Right cardiac atrium (tissue), 5 donors: Measurements from ENCODE around the gene SBNO2. TPM values are rescaled to one million over a fixed set of nuclear protein-coding genes. Genes with fewer than 3 reads are reported as not detected.

Source experiments
- ATAC-seq, 2 donors: fragments of 200-7000 bp; cut with Tn5 transposase; one replicate each; pipeline versions ENCODE4 v1.8.0 to v1.9.1; 2020; ENCODE audit warnings: moderate library complexity in 2 of 2, mild to moderate bottlenecking in 1 of 2
- DNase-seq, 3 donors: peaks; one replicate each; pipeline ENCODE4 v3.0.0-alpha.2; 2020
- H3K27ac ChIP-seq: one replicate; pipeline ENCODE4 v1.5.1; 2013; ENCODE audit warnings: mild to moderate bottlenecking, low read length, control low read depth, moderate library complexity
- H3K27me3 ChIP-seq: one replicate; pipeline ENCODE4 v1.6.1; 2013; ENCODE audit not compliant: control insufficient read depth, insufficient read depth
- H3K4me1 ChIP-seq: one replicate; pipeline ENCODE4 v1.6.1; 2013; ENCODE audit warnings: low read length; ENCODE audit not compliant: control insufficient read depth, insufficient read depth
- H3K4me3 ChIP-seq: one replicate; pipeline ENCODE4 v1.5.1; 2013; ENCODE audit warnings: low read length, control low read depth
- H3K9me3 ChIP-seq: one replicate; pipeline ENCODE4 v1.6.1; 2013; ENCODE audit warnings: low read length; ENCODE audit not compliant: control insufficient read depth
- WGBS: extraction: QIAGEN DNeasy Blood & Tissue Kit; methylation state at CpG from one replicate; pipeline ENCODE4 v1.1.7; 2013; 5-methylcytosine and 5-hydroxymethylcytosine counted together
- intact Hi-C, 4 donors: fragments of 100-400 bp; cut with DNase I; formaldehyde crosslinking; loops; one replicate each; pipeline versions ENCODE4 v1.11.0 to v1.14.0; 2022 to 2023
- polyA plus RNA-seq: library from polyadenylated mRNA; stranded (reverse); fragments of 200-250 nt; gene quantifications from one replicate; pipeline ENCODE4 v1.2.3, GENCODE V29; 2013
- total RNA-seq, 4 donors: library from RNA; stranded (reverse); fragmentation: NEBNext Ultra II Directional; extraction: Animal tissue kit (Norgen Biotek cat#: 25700); gene quantifications; one replicate each; pipeline ENCODE4 v1.2.1, GENCODE V29; 2021
- donor health status: healthy with polysubstance abuse.
- donor health status: DM: no; HTN: yes; CAD: no.
- donor health status: DM: no; HTN: no; CAD: no.
- donor health status: DM: no; HTN: yes; CAD: no; lungs with severe emphysema.
- donor health status: DM: yes; HTN: yes; CAD: no.

Gene SBNO2
- total and polyA plus RNA-seq, 5 donors = 13.4 to 44.5 (median 20.3) TPM

DNA sequence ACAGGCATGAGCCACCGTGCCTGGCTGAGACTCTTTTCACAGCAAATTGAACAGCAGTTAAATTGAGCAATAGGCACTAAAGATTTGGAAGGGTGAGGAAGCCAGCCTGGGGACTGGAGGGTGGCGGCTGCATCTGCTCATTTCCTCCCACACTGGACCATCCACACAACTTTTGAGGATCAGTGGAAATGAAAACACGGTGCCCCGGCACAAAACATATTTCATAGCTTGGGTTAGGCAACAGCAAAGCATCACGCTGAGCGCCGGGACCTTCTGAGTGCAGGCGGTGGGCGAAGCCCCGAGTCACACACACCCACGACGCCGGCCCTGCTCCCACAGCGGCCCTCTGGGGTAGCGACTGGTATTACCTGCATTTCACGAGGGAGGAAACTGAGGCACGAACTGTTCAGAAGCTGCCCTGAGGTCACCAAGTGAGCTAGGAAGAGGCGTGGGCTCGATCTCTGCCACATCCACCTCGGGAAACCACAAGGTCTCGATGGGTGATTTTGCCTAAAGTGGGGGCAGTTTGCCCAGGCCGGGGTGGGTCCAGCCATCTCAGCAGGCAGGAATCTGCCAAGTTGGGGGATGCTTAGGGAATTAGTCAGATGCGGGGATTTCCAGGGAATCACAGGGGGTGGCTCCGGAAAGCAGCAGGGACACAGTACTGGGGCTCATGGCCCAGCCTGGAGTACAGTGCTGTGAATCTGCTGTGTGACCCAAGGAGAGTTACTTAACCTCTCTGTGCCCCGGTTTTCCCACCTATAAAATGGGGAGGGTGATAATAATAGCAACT is 3.5 kb upstream of the SBNO2 start:
- DNase-seq (peak in 2 of 3 donors; percentile 46 to 56), ATAC-seq (no peak)

DNA sequence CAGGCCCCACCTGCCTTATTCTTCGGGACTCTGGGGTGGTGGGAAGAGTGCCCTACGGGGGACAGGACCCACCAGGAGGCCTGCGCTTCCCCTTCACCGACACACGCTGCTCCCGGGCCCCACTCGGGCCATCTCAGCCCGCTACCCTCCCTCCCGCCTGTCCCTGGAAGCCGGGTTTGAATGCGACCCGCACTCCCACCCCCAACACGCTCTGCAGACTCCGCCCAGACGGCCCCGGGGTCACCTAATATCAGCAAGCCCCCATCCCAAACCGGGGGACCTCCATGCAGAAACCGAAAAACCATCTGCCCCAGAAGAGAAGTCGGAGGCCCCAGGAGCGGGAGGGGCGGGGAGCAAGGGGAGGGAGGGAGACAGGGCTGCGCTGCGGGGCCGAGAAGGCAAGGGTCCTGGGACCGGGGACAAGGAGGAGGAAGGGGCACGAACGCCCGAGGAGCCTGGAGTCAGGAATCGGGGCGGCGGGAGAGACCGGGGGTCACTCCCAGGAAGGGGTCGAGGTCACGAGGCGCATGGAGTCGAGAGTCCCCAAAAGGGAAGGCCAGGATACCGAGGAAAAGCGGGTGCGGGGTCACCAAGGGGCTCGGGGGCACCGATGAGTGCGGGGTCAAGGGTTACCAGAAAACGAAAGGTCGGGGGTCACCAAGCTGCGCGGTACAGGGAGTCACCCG is 766 bp downstream of the SBNO2 start:
- ATAC-seq (peak in 1 of 2 donors; percentile 1), DNase-seq (peak; percentile 39 to 72 (median 69))
- Histone ChIP-seq H3K9me3 (no peaks in the 10 kb centered on the region), H3K27ac (peak overlapping the region; percentile 44), H3K4me3 (peak overlapping the region; percentile 93), H3K27me3 (no peaks in the 10 kb centered on the region), H3K4me1 (peaks cover 2% of the 10 kb centered on the region)
- WGBS = 2% methylated on average over 47 of the region's 47 CpGs
- intact Hi-C loops = no loop called here

More for the DNA sequence above, 3.5 kb upstream of the SBNO2 start:
- intact Hi-C loops = no loop called here
- 65% methylated on average over 25 of the region's 25 CpGs for WGBS
- Histone ChIP-seq H3K27me3 (no peaks in the 10 kb centered on the region), H3K9me3 (no peaks in the 10 kb centered on the region), H3K4me1 (peaks cover 2% of the 10 kb centered on the region), H3K4me3 (no peak overlapping the region), H3K27ac (no peak overlapping the region)

DNA sequence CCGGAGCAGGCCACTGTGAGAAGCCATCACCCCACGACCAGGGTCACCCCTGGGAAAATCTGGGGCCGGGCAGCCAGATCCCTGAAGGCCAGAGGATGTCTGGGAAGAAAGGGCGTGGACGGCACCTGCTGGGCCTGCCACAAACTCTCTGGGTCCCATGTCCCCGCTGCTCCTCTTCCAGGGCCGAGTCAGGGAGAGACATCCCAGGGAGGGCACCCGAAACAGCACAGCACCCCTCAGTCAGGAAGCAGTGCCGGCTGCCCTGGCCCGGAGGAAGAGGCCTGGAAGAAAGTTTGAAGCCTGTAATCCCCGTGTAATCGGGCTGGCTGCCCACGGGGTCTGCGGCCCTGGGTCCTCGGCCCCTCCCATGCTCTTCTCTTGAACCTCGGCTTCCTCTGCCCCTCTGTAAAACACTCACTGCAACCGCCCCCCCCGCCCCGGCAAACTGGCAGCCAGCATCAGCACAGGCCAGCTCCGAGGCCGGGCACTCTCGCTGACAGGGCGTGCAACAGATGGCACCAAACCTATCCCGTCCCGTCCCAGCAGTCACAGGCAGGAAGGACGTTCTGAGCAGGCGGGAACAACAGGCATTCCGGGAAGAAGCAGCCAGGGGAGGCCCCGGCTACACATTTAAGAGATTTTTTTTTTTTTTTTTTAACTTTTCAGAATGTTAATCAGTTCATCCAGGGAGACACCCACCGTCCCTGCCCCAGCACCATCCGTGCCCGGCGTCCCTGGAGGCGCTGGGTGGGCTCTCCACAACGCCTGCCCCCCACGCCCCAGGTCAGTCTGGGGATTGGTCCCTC is 1.5 kb downstream of the SBNO2 start:
- Histone ChIP-seq H3K27ac (peak overlapping the region; percentile 51), H3K4me3 (peak overlapping the region; percentile 93), H3K4me1 (peaks cover 2% of the 10 kb centered on the region), H3K9me3 (no peaks in the 10 kb centered on the region), H3K27me3 (no peaks in the 10 kb centered on the region)
- DNase-seq (peak; percentile 73 to 85 (median 79)), ATAC-seq (peak; percentile 63 to 76)
- 17% methylated on average over 36 of the region's 36 CpGs for WGBS
- intact Hi-C loops = no loop called here

DNA sequence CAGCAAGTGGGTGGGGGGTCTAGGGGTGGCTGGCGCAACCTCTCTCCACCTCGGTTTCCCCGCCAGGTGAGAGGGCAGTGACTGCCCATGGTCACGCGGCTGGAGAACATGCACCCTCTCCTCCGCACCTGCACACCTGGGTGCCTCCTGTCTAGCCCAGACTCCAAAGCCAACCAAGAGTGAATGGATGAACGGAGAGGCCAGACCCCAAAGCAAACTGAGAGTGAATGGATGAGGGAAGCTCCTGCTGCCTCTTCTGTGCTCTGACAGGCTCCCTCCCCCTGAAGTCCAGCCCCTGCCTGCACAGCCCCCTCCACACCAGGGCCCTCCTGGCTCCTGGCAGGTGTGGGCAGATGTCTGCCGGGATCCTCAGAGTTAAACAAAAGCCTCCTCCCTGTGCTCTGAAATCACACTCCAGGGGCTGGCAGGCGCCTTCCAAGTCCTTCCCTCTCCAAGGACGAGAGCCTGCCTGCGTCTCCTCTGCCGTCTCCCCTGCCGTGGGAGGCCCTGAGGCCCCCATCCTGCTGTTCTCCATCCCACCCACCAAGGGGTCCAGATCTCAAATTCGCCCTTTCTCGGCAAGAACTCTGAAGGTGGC is 2.2 kb downstream of the SBNO2 start:
- Histone ChIP-seq H3K27ac (no peak overlapping the region), H3K27me3 (no peaks in the 10 kb centered on the region), H3K4me3 (no peak overlapping the region), H3K4me1 (peaks cover 2% of the 10 kb centered on the region), H3K9me3 (no peaks in the 10 kb centered on the region)
- 65% methylated on average over 15 of the region's 15 CpGs for WGBS
- ATAC-seq = no peak
- intact Hi-C loops = no loop called here
- peak in 1 of 3 donors; percentile 64 for DNase-seq

DNA sequence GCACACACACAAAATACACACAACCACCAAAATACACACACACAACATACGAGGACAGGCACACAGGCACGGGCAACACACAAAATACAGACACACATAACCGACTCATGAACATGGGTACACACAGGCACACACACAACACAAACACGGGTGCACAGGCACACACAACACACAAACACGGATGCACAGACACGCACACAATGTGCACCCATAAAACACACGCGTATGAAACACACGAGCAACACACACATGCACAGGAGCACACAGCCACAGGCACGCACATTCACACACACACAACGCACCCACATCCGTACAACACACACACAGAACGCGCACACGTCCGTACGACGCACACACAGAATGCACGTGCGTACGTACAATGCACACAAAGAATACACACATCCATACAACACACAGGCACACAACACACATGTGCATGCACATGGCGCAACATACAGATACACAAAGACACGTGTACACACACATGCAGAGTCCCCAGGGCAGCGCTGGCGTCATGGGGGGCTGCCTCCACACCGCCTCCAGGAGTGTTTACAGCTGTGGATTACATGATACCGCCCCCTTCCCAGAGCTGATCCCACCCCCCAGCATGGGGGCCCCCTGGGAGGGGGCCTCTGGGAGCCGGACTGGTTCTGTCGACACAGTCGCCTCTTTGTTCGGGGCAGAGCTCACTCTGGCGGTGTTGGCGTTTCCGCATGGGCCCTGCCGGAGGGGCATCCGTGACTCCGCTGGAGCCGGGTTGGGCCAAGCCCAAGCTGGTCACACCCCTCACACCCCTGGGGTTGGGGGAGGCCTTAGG is 2.9 kb downstream of the SBNO2 start:
- 80% methylated on average over 38 of the region's 38 CpGs for WGBS
- H3K4me3 ChIP-seq = no peak overlapping the region
- H3K27me3 ChIP-seq = no peaks in the 10 kb centered on the region
- no peaks in the 10 kb centered on the region for H3K9me3 ChIP-seq
- DNase-seq = peak; percentile 37 to 75 (median 66)
- H3K27ac ChIP-seq = no peak overlapping the region
- ATAC-seq = no peak
- intact Hi-C loops = no loop called here
- peaks cover 2% of the 10 kb centered on the region for H3K4me1 ChIP-seq

DNA sequence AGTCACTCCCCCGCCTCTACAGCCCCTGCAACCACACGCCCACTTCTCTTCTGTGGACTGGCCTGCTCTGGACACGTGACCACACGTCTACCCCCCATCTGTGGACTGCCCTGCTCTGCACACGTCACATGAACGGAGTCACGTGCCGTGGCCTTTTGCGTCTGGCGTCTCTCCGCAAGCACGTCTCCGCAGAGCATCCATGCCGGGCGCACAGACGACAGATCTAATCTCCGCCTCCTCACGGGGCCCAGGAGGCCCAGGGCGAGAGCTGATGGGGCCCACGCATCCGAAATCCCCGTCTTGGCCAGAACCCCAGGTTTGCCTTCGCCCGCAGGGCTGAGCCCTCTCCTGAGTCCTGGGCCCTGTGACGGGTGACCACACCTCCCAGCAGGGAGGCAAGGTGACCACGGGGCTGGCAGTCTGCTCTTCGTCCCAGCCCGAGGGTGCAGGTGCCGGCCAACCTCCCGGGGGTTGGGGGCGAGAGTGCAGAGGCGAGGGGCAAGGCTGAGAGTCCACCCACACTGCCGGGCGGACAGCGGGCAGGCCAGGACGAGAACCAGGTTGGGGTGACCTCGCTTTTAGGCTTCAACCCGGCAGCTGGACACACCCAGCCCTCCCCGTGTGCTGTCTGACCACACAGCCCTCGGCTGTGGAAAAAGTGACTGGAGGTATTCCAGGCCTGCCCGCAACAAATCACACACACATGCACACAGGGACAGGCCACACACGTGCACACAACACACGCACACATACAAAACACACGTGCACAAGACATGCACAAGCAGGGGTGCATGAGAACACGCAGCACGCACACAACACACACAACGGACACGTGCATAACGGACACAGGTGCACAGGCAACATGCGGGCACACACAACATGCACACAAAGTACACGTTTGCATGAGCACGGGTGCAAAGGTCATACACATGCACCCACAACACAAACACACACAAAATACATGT is 3.9 kb downstream of the SBNO2 start:
- Histone ChIP-seq H3K27ac (no peak overlapping the region), H3K4me3 (no peak overlapping the region), H3K9me3 (no peaks in the 10 kb centered on the region), H3K4me1 (peaks cover 2% of the 10 kb centered on the region), H3K27me3 (no peaks in the 10 kb centered on the region)
- 83% methylated on average over 52 of the region's 52 CpGs for WGBS
- no peak for ATAC-seq
- peak in 1 of 3 donors; percentile 64 for DNase-seq
- intact Hi-C loops = no loop called here

DNA sequence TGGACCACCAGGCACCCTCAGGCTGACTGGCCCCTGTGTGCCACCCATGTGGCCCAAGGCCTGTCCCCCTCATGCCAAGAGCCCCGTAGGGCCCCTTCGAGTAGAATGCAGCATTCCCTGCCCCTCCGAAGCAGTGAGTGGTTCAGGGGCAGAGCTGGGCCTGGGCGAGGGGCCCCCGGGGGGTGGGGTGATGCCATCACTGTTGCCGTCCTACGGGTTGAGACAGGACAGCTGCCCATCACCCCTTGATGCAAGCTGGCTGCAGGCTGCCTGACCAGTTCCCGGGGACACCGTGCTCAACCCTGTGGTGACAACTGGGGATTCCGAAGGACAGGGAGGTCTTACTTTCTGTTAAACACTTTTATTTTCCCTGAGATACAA is 4.7 kb downstream of the SBNO2 start:
- H3K4me3 ChIP-seq = no peak overlapping the region
- H3K9me3 ChIP-seq = no peaks in the 10 kb centered on the region
- DNase-seq = no peak
- no peak overlapping the region for H3K27ac ChIP-seq
- H3K27me3 ChIP-seq = no peaks in the 10 kb centered on the region
- H3K4me1 ChIP-seq = peaks cover 3% of the 10 kb centered on the region
- intact Hi-C loops = no loop called here
- ATAC-seq = no peak
- WGBS = 83% methylated on average over 10 of the region's 10 CpGs

DNA sequence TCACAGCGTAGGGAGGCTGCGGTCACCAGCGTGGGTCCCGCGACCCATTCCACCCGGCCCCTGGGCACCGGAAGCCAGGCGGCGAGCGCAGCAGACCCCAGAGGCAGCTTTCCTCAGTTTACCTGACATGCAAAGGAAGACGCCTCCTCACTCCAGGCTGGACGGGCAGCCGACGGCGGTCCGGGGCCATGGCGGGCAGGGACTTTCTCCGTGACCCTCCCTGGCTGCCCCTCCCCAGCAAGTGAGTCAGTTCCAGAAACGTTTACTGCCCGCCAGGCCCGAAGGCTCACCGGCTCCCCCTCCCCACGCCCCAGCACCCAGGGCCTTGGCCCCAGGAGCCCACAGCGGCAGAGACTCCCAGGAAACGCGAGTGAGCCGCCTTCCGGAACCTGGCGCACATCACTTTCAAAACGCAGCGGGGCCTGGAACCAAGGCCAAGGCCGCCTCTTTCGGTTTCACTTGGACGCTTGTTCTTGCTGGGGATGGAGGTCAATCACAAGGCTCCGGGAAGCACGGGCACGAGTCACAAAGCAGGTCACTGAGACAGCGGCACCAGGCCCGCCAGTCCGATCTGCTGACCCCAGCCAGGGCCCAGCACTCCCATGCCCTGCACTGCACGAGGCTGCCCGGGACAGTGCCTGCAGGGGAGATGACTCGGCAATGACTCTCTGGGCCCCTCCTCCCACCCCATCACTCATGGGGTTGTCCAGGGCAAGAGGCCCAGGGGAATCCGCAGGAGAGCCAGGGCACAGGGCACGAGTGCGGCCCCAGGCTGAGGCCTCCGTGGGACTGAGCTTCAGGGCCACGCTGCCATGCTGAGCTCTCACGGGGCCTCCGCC is 5.3 kb downstream of the SBNO2 start:
- Histone ChIP-seq H3K4me3 (no peak overlapping the region), H3K27ac (no peak overlapping the region), H3K4me1 (peaks cover 2% of the 10 kb centered on the region), H3K27me3 (no peaks in the 10 kb centered on the region), H3K9me3 (no peaks in the 10 kb centered on the region)
- intact Hi-C loops = no loop called here
- WGBS = 81% methylated on average over 50 of the region's 50 CpGs
- no peak for ATAC-seq
- DNase-seq = peak in 2 of 3 donors; percentile 38 to 57
